ENCODE data around the gene KRTAP10-12.

Gene KRTAP10-12

DNA sequence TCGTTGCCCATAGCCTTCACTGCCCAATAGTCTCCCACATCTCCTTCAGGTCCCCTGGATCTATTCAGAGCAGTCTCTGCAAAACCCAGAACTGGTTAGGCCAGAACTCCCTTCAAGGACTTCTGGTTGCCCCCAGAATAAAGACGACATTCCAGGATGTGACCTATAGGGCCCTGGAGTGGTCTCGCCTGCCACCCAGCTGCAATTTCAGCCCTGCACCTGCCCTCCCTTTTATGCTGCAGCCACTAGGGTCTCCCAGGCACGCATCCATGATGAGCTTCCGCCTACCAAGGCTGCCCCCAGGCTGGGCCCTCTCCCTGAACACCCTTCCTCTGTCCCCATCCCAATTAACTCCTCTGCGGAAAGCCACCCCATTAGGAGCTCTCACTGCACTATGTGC is 21.6 kb downstream of the KRTAP10-12 start:
- no peak for DNase-seq (ENCODE audit: low spot score)
- TF ChIP-seq, protein P1, sequence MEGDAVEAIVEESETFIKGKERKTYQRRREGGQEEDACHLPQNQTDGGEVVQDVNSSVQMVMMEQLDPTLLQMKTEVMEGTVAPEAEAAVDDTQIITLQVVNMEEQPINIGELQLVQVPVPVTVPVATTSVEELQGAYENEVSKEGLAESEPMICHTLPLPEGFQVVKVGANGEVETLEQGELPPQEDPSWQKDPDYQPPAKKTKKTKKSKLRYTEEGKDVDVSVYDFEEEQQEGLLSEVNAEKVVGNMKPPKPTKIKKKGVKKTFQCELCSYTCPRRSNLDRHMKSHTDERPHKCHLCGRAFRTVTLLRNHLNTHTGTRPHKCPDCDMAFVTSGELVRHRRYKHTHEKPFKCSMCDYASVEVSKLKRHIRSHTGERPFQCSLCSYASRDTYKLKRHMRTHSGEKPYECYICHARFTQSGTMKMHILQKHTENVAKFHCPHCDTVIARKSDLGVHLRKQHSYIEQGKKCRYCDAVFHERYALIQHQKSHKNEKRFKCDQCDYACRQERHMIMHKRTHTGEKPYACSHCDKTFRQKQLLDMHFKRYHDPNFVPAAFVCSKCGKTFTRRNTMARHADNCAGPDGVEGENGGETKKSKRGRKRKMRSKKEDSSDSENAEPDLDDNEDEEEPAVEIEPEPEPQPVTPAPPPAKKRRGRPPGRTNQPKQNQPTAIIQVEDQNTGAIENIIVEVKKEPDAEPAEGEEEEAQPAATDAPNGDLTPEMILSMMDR (IDR thresholded peaks at IDR 0.05; ENCODE audit: extremely low read depth, insufficient read depth, missing control alignments) = no peak
- in situ Hi-C loops (cut with MboI; ENCODE audit: low pct_unique_long_range_greater_than_20kb, low sequenced_read_pairs, unreplicated experiment) = loop anchor here (10.0 kb wide), 1 partner anchor 56 kb away; no protein-coding TSS in a partner anchor

DNA sequence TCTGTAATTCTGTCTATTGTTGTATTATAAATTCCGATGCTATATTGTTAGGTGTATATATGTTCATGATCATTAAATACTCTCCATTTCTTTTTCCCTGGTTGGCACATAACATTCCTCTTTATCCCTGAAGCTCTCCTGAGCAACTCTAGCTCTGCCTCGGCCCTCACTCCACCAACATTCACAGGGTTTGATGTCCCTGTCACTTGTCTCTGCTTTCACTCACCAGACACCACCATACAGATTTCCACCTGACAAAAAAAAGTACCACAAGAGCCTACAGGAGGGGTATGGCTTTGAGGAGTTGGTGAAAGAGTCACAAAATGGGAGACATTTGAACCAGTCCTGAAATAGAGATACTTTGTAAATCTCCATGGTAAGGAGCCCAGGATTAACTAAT is 23.2 kb downstream of the KRTAP10-12 start:
- TF ChIP-seq, protein P1 (IDR thresholded peaks at IDR 0.05; ENCODE audit: extremely low read depth, insufficient read depth, missing control alignments) = no peak
- no peak for DNase-seq (ENCODE audit: low spot score)
- in situ Hi-C loops (cut with MboI; ENCODE audit: low pct_unique_long_range_greater_than_20kb, low sequenced_read_pairs, unreplicated experiment) = no loop called here

GRCh38 chr21:44722731-44723130 is 25.8 kb downstream of the KRTAP10-12 start:
- no peak for DNase-seq (ENCODE audit: low spot score)
- in situ Hi-C loops (cut with MboI; ENCODE audit: low pct_unique_long_range_greater_than_20kb, low sequenced_read_pairs, unreplicated experiment) = no loop called here
- TF ChIP-seq, protein P1 (IDR thresholded peaks at IDR 0.05; ENCODE audit: extremely low read depth, insufficient read depth, missing control alignments) = no peak

DNA sequence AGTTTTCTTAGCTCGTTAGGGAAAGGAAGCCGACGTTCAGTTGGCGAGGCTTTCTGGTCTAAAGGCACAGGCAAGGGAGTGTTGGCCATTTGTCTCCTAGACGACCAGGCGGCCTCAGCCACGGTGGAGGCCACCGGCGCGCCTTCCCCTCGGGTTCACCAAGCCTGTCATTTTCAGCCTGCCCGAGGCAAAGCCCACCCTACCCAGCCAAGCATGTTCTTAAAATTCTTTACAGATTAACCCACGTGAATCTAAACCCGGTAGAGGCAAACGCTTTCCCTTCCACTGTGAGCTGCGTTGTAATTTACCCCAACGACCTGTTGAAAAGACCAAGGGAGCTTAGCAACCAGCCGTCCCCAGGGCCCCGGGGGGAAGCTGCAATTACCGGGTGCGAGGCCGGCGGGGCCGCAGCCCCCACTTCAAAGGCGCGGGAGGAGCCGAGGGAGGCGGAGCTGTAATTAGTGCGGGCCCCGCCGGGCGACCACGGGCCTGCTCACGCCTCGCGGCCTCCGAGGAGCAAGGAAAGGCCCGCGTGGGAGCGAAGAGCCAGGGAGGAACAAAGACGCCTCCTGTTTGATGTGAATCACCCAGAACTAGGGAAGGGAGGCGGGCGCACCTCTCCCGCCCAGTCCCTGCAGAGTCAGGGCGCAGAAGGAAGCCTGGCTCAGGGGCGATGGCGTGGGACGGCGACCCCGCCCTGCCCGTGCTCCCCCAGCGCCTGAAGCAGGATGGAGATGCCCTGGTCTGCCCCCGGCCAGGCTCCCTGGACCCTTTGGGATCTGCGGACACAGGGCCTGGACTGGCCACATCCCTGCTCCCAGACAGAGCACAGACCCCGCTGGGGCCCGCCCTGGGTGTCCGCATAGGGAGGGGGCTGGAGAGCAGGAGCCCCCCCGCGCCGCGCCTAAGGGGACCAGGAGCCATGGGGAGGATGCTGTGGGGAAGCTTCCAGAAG is 26.5 kb downstream of the KRTAP10-12 start:
- DNase-seq (ENCODE audit: low spot score) = no peak
- TF ChIP-seq, protein P1 (IDR thresholded peaks at IDR 0.05; ENCODE audit: extremely low read depth, insufficient read depth, missing control alignments) = no peak
- in situ Hi-C loops (cut with MboI; ENCODE audit: low pct_unique_long_range_greater_than_20kb, low sequenced_read_pairs, unreplicated experiment) = no loop called here

DNA sequence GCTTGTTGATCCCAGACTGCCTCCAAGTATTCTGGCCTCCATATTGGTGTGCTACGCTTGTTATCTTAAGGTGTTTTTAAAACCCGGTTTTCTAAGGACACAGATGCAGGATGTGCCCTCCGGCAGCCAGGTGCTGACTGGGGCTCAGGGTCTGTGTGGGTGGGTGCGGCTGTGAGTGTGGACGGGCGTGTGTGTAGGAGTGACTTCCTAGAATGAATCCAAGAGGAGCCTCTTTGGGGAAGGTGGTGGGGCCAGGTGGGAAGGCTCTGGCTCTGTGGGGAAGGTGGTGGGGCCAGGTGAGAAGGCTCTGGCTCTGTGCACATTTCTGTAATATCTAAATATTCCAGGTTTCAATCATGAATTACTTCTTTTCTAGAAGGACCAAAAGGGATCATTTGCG is 27.2 kb downstream of the KRTAP10-12 start:
- no peak for DNase-seq (ENCODE audit: low spot score)
- in situ Hi-C loops (cut with MboI; ENCODE audit: low pct_unique_long_range_greater_than_20kb, low sequenced_read_pairs, unreplicated experiment) = no loop called here
- TF ChIP-seq, protein P1 (IDR thresholded peaks at IDR 0.05; ENCODE audit: extremely low read depth, insufficient read depth, missing control alignments) = no peak

DNA sequence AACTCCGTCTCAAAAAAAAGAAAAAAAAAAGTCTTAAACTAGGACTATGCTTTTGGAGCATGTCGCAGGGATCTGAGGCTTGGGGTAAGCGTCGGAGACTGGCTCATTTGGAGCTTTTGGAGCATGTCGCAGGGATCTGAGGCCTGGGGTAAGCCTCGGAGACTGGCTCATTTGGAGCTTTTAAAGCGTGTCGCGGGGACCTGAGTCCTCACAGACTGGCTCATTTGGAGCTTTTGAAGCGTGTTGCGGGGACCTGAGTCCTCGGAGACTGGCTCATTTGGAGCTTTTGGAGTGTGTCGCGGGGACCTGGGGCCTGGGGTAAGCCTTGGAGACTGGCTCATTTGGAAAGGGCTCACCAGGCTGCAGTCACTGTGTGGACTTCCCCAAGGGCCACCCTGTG is 28.0 kb downstream of the KRTAP10-12 start:
- TF ChIP-seq, protein P1 (IDR thresholded peaks at IDR 0.05; ENCODE audit: extremely low read depth, insufficient read depth, missing control alignments) = no peak
- DNase-seq (ENCODE audit: low spot score) = no peak
- in situ Hi-C loops (cut with MboI; ENCODE audit: low pct_unique_long_range_greater_than_20kb, low sequenced_read_pairs, unreplicated experiment) = no loop called here
